NCI-H2081 treated with DMSO at 0.1 percent for 48 hours (cell line): ENCODE results near the gene IGIP.

ENCODE experiments used
- DNase-seq: peaks from one replicate; lab custom pipeline; 2025; lab: John Stamatoyannopoulos, UW

IGIP gene

DNA sequence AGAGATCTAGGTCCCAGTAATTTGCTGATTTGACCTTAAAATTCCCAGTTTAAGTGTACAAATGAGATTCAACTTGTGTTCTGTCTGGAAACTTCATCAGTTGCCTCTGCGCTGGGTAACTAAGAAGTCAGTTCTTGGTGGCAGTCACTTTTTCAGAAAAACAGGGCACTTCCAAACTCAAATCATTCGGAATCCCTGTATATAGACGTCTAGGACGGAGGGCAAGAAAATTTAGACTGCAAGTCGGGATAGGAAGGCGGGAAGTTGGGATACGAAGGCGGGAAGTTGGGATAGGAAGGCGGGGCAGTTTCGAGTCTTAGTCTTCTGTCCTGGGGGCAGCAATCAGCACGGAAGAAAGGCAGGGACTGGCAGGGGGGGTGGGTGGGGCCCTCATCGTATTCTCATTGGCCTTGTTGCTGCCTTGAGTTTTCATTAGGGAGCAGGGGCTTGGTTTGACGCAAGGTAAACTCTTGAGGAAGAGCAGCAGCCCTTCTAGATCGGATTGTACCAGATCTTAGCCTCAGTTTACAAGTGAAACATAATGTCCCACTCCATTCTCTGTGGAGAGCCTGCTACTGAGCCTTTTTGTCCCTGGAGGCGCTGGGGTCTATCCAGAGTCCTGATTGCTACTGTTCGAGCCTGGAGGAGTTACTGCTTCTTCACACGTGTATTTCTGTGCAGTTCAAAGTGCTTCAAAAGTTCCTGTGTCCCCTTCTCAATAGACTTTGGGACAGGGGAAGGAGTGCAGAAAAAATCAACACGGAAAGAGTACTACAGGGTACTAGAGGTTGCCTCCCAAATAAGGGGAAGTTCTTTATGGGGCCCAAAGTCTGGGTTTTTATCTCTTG, 14.5 kb upstream of the IGIP start:
- no peak for DNase-seq

DNA sequence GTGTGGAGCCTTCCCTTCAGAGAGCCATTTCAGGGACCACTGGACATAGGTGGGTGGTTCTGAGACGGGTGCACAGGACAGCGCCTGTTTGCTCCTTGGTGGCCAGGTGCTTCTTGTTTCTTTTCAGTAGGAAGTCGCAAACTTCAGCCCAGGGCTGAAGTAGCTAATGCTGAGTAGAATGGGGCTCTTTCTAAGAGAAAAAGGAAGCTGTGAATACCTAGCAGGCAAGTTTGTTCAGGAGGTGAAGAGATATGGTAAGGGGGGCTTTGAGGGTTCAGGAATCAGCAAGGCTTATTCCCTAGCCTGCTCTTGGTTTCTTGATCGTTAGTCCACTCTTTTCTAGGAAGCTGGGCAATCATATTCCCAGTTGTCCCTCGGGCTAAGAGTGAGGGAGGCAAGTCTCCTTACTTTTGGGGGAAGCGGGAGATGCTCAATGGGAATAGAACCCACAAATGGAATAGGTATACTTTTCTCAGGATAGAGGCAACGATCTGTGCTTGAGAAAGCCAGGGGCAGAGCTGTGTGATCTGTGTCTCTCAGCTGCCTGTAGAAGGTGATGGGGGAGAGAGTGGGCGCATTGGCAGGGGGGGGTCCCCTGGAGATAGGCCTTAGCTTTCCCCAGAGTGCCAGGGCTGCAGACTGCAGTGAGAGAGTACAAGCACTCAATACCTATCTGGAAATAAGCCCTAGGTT, 13.7 kb upstream of the IGIP start:
- no peak for DNase-seq

DNA sequence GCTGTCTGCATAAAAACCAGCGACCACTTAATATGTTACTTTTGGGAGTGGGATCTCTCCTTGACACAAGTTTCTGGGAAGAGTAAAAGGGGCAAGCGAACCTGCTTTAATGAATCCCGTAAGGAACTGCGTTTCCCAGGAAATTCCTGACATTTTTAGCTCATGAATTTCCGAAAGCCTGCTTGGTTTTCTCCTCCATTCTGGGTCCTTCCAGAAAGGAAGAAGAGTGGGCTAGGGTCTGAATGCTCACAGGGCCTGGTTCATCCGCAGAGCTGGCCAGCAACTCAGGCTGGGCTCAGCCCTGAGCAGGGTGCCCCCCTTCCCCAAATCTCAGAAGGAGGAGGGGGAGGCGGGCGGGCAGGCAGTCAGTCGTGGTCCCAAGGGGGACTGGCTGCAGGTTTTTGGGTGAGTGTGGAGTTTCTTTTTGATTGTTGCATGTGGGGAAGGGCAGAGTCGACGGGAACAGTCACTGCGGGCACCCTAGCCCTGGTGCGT, 13.0 kb upstream of the IGIP start:
- no peak for DNase-seq

DNA sequence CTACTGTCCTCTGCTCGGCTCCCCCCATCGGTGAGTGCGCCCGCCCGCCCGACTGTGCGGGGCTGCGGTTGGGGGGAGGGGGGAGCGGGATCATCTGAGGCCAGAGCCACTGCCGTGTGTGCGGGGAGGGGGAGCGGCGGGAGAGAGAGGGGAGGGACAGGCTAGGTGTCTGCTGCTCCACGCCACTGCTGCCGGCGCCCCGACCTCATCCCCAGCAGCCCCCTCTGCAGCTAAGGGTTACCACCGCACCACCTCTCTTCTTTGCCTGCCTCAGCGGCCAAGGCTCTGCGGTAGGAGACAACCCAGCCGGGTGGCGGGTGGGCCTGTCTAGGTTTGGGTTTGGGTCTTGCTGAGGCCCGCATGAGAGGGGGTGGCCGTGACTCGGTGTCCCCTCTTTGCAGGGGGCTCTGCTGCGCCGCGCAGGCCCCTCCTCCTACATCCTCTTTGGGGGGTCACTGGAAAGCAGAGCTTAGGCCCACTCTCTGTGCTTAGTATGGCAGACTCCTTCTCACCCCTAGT, 12.5 kb upstream of the IGIP start:
- no peak for DNase-seq

DNA sequence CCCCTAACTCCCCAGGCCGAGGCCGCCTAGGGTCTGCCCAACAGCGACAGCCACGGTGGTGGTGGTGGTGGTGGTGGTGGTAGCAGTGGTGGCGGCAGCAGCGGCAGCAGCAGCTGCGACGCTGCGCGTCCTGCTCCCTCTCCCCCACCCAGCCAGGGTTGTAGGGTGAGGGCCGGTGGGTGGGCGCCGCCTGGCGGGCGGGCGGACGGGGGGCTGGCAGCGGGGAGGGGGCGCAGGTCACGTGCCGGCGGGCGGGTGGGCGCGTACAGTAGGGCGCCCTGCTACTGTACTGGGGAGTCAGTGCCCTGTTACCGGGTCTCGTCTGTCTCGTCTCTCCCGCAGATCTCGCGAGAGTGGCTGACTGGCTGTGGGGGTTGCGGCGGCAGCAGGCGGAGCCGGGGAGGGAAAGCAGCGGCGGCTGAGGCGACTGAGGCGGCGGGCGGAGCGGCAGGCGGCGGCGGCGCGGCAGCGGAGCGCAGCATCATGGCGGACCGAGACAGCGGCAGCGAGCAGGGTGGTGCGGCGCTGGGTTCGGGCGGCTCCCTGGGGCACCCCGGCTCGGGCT, 12.0 kb upstream of the IGIP start, which contains the start of gene PURA:
Gene PURA, plus strand, starts transcription at position 411 of the 565 bp plus-strand sequence. Its CDS starts 73 bp downstream, at position 484.
- DNase-seq = no peak

DNA sequence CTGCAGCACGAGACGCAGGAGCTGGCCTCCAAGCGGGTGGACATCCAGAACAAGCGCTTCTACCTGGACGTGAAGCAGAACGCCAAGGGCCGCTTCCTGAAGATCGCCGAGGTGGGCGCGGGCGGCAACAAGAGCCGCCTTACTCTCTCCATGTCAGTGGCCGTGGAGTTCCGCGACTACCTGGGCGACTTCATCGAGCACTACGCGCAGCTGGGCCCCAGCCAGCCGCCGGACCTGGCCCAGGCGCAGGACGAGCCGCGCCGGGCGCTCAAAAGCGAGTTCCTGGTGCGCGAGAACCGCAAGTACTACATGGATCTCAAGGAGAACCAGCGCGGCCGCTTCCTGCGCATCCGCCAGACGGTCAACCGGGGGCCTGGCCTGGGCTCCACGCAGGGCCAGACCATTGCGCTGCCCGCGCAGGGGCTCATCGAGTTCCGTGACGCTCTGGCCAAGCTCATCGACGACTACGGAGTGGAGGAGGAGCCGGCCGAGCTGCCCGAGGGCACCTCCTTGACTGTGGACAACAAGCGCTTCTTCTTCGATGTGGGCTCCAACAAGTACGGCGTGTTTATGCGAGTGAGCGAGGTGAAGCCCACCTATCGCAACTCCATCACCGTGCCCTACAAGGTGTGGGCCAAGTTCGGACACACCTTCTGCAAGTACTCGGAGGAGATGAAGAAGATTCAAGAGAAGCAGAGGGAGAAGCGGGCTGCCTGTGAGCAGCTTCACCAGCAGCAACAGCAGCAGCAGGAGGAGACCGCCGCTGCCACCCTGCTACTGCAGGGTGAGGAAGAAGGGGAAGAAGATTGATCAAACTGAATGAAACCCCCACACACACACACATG, 11.2 kb upstream of the IGIP start:
- no peak for DNase-seq

DNA sequence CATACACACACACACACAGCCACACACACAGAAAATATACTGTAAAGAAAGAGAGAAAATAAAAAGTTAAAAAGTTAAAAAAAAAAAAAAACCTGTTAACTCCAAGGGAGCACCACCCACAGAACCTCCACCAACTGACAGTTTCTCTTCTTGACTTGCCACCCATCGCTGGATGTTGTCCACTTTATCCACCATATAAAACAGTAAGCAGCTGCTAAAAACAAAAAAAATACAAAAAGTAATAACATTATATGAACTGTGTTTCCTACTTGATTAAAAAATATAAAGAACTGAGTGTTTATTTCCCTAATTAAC, 10.6 kb upstream of the IGIP start:
- no peak for DNase-seq

DNA sequence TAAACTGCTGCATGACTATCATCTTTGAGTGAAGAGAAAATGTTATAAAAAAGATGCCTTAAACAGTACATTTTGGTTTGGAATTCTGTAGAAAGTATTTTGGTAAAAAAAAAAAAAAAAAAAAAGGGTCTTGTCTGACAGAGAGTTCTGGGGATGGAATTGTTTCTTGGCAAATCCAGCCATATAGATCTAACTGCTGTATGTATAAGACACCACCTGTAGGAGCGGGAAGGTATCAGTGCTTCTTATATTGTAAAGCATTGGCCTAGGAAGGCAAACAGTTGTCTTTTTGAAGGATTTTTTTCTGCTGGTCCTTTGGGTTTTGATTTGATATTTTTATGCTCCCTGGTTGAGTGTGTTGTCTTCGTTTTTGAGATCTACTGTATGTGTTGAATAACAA, 9.0 kb upstream of the IGIP start:
- DNase-seq = no peak

DNA sequence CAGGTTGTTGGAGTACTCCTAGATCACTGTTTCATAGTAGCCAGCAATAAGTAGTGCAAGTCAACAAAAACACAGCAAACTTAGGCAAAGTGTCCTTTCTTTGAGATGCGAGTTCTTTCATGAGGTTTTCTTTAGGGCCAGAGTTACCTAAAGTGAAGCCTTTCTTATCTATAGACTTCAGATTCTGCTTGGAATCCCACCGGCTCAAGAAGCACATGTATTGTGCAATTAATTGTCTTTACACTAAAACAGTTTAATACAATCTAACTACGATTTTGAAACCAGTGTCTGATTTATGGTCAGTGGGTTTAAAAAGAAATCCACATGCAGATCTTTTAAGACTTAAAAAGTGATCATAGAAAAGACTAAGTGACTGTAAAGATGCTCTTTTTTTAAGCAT, 8.2 kb upstream of the IGIP start:
- no peak for DNase-seq

DNA sequence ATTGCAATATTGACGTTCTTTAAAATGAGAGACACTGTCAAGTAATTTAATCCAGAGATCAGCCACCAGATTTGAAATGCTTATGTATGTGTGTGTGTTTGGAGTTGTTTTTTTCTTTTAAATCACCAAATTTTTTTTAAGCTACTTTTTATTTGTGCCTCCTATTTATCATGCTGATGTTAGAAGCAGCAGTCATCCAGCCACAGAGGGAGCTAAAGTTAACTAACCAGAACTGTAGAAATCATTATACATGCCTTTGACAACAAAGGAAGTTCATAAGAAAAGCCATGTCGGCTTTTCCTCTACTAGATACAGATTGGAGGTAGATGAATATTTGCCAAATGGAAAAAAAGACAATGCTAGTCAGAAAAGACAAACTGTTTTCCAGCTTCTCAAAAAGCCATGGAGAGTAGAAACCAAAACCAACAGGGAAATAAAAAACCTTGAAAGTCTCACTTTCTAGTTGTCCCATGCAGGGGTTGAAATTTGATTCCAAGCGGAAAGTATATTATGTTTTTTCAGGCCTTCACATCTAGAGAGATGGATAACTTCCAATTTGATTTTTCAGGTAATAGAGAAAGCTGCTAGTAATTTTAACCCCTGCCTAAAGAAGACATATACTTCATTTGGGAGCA, 7.3 kb upstream of the IGIP start:
- no peak for DNase-seq

DNA sequence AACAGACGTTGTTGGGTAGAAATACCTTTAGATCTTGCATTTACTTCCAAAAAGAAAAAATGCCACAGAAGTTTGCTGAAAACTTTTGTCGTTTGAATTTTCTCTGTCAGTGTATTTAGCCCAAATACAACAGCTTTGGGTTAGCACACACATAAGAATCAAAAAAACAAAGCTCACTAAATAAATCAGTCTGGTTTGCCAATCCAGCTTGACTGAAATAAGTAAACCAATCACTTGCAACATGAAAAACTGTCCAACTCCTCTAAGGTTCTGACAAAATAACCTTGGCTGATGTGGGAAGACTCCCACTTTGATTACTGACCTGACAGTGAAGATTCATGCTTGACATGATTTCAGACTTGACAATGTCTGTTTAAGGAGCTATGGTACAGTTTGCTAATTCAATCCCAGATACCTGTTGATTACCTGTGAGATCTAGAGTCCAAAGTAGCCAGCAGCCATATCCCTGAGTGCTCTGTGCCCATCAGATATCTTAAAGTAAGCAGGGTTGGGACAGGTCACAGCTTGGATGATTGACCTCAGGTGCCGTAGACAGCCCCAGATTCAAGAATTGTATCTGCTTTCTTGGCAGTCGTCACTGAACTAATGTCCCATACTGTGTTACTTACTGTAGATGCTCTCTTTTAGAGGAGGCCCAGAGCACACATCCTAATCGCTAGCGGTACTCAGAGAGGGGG, 727 bp downstream of the IGIP start:
- DNase-seq = no peak

DNA sequence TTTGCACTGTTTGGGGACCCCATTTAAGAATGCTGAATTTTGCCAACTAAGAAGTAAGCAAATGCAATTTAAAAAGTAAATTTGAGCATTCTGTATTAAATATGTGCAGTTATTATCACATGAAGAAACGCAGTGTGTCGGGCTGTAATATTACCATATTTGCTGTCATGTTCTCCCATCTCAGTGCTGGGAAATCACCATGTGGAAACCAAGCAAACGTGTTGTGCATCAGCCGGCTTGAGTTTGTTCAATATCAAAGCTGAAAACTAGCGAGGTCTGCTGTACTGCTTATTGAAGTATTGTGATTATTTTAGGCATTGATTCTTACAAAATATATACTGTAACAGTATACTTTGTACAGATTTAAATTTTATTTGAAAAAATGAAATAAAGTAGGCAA, 2.6 kb downstream of the IGIP start:
- no peak for DNase-seq

DNA sequence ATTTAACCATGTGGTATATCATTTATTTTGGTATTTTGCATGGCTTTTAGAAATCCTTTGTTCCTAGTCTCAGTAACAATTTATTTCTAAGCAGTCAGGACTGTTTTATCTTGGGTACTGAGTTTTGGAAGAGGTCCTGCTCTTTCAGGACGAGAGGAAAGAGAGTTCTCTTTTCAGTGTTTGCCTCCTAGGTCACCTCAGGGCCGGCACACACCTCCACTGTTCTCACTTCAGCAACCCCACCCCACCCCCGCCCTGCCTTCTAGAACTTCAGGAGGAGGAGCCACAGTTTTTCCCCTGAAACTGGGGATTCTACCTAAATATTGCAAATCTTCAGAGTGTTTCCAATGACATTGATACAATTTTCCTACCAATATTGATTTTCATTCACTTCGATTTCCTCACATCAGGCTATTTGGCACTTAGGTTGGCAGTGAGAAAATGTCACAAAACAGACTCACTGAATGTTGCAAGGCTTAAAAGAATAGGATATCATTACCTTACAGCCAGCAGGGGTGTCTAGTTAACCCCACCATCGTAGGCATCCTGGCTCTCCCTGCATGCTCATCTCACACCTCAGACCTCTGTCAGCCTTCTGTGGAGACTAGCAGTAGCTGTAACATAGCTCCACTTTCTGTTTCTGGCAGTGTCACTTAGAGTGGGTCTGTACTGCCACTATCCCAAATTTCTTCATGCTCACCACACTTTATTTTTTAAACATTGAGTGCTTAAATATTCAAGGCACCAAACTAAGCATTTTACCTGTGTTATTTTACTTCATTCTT, 5.4 kb downstream of the IGIP start:
- DNase-seq = no peak

DNA sequence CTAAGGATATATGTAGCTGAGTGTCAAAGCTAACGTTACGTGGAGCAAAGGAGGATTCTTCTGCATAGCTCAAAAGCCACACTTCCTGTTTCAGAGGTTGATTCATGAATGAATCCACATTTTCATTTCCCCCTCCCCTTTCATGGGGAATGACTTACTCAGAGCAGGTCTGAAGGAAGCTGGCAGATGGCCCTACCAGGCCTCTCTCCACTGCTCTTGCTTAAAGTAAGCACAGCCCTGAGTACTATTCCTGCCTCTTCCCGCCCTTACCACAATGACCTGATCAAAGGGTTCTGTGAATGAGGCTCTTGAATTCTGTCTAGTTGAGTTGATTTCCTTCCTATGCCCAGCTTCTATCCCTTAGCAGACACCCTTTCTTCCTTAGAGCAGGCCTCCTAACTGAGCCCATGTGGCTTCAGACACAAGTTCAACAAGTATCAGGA, 6.3 kb downstream of the IGIP start:
- DNase-seq = no peak

DNA sequence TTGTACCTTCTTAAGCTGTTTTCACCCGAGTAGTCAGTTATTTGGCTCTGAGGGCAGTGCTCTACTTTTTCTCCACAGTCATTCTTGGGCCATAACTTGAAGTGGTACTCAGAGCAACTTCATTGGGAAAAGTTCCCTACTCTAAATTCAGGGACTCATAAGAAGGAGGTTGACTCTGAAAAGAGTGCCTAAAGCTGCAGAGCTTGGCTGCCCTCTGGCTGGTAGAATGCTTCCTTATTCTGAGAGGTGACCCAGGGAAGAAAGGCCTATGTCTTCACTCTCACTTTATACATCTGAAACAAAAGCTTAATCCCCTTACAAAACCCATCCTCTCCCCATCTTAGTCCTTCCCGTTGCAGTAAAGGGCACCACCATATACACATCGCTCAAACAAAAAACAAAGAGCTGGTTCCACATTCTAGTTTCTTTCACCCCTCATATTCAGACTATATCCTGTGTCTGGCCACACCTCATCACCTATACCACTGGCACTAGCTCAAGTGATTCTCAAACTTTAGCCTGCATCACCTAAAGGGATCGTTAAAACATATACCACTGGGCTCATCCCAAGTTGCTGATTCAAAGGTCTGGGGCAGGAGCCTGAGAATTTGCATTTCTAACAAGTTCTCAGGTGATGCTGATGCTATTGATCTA, 7.9 kb downstream of the IGIP start:
- DNase-seq = no peak

DNA sequence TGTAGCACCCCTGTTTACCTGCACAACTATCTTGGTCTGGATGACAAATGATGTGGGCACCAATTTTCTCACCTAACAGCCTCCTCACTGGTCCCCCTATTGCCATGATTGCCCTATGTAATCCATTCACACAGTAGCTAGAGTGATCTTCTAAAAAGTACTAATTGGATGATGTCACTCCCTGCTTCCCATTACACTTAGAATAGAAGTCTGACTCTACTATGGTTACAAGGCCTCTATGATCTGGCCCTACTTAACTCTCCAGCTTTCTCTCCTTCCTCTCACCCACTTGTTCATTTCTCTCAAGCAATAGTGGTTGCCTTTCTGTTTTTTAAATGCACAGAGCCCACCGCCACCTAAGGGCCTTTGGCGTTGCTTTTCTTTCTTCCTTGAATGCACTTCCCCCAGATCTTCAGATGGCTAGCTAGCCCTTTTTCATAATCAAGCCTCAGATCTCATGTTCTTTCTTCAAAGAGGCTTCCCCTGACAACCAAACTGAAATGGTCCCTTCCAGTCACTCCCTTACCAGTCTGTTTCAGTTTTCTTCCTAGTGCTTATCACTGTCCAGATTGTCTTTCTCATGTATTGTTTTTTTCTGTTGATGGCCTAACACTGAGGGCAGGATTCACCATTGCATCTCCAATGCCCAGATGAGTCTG, 8.7 kb downstream of the IGIP start:
- no peak for DNase-seq

DNA sequence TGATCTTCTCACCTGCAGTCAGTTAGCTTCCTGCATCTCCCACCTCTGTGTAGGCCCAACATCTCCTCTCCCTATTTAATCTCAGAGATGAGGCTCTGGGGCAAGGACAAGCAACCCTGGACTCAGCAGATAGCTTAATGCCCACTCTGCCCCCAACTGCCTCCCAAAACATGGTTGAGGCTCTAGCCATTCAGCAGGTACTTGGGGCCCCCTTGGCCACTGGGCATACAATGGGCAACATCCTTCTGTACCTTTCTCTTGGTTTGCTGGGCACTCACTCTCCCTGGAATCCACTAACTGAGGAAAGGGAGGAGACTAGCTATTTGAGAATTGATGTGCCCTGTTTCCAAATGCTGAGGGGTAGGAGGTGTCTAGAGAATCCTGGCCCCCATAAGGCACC, 9.4 kb downstream of the IGIP start:
- no peak for DNase-seq

DNA sequence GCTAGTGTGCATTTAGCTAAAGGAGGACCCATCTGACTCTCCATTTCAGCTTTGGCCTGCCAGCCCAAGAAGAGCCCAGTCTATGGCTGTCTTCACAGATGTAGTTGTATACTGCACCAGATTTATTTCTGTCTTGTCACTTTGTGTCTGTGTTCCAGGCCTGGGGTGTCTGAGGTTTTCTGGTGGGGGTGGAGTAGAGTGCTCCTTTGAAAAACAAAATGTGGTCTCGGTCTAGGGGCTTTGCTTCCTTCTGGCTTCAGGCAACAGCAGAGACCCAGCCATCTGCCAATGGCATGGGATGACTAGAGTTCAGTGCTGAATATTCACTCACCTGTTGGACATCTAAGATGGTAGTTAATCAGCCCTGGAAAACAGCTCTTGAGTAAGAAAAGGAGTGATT, 10.9 kb downstream of the IGIP start:
- DNase-seq = no peak

DNA sequence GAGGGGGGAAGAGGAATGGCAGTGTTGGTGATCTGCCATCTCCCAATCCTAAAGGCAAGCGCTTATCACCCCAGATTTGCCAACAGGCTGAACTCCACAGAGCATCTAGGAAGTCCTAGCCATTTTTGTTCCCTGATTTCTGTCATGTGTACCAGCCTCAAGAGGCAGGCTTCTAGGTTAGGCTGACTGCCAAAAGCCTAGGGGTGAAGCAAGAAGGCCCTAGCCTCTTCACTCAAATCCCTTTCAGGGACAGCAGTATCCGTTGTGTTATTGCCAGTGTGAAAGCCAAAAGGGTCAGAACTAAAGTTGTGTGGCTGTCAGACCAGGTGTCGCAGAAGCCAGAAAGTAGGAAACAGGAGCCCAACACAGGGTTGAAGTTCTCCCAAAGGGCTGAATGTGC, 14.7 kb downstream of the IGIP start:
- DNase-seq = no peak
